HepG2 (cell line): ENCODE measurements around the gene NARF. TPM values are rescaled to one million over a fixed set of nuclear protein-coding genes. Genes with fewer than 3 reads are reported as not detected.
A peak's percentile ranks its signal among the peaks of the same experiment; 100 is the strongest.

Experiments used
- AHR ChIP-seq: IDR thresholded peaks from 2 replicates; pipeline ENCODE4 v1.6.1; 2018; ENCODE audit warnings: missing genetic modification reagents, missing compliant biosample characterization
- CENPX ChIP-seq: sonication (generic); formaldehyde crosslinking; IDR thresholded peaks from 2 replicates; pipeline ENCODE4 v1.9.0; 2021; ENCODE audit warnings: mild to moderate bottlenecking, missing genetic modification reagents, moderate library complexity
- ETV6 ChIP-seq: sonication (generic); formaldehyde crosslinking; conservative IDR thresholded peaks from 2 replicates; pipeline ENCODE4 v1.4.0; 2020; ENCODE audit warnings: missing genetic modification reagents
- FOXK2 ChIP-seq: fragments of 450-650 bp; IDR thresholded peaks from 2 replicates; pipeline ENCODE4 v1.6.1; 2016
- HNRNPH1 ChIP-seq: fragments of 200-400 bp; formaldehyde crosslinking; optimal IDR thresholded peaks from 2 replicates; pipeline ENCODE3; 2017; ENCODE audit warnings: mild to moderate bottlenecking, low read depth, low read length
- HOXA5 ChIP-seq: sonication (generic); formaldehyde crosslinking; IDR thresholded peaks from 2 replicates; pipeline ENCODE4 v1.4.0; 2020; ENCODE audit warnings: missing genetic modification reagents
- KDM3A ChIP-seq: IDR thresholded peaks from 2 replicates; pipeline ENCODE4 v1.6.1; 2018; ENCODE audit warnings: low read depth, missing compliant biosample characterization
- MIXL1 ChIP-seq: IDR thresholded peaks from 2 replicates; pipeline ENCODE4 v1.6.1; 2016
- MZF1 ChIP-seq: sonication (generic); formaldehyde crosslinking; IDR thresholded peaks from 2 replicates; pipeline ENCODE4 v1.8.1; 2023; ENCODE audit warnings: mild to moderate bottlenecking, missing genetic modification reagents, borderline replicate concordance
- NR2F1 ChIP-seq, 2 experiments: fragments of 450-650 bp in 1 of 2; formaldehyde crosslinking in 1 of 2; IDR thresholded peaks; 2 replicates each; pipeline versions ENCODE4 v1.5.0 to v1.6.1; 2016 to 2020; ENCODE audit warnings: mild to moderate bottlenecking in 1 of 2, missing compliant biosample characterization in 1 of 2, missing genetic modification reagents in 1 of 2, moderate library complexity in 1 of 2
- ONECUT2 ChIP-seq: sonication (generic); formaldehyde crosslinking; IDR thresholded peaks from 2 replicates; pipeline ENCODE4 v1.4.0; 2020; ENCODE audit warnings: missing genetic modification reagents
- RARA ChIP-seq: IDR thresholded peaks from 2 replicates; pipeline ENCODE4 v1.6.1; 2016; ENCODE audit warnings: missing genetic modification reagents, missing compliant biosample characterization
- RORA ChIP-seq: sonication (generic); formaldehyde crosslinking; IDR thresholded peaks from 2 replicates; pipeline ENCODE4 v1.5.0; 2020; ENCODE audit warnings: mild to moderate bottlenecking, missing genetic modification reagents, moderate library complexity
- ZNF274 ChIP-seq: sonication (generic); formaldehyde crosslinking; IDR thresholded peaks from 2 replicates; pipeline ENCODE4 v1.5.1; 2020; ENCODE audit warnings: mild to moderate bottlenecking, missing genetic modification reagents
- ZNF275 ChIP-seq: sonication (generic); formaldehyde crosslinking; IDR thresholded peaks from 2 replicates; pipeline ENCODE4 v1.8.0; 2022; ENCODE audit warnings: missing genetic modification reagents, mild to moderate bottlenecking, inconsistent platforms, borderline replicate concordance
- ZNF605 ChIP-seq: sonication (generic); formaldehyde crosslinking; IDR thresholded peaks from 2 replicates; pipeline ENCODE4 v1.8.0; 2022; ENCODE audit warnings: mild to moderate bottlenecking, missing genetic modification reagents
- ZNF709 ChIP-seq: sonication (generic); formaldehyde crosslinking; IDR thresholded peaks from 2 replicates; pipeline ENCODE4 v1.5.0; 2020; ENCODE audit warnings: mild to moderate bottlenecking, missing genetic modification reagents
- ZNF713 ChIP-seq: sonication (generic); formaldehyde crosslinking; IDR thresholded peaks from 2 replicates; pipeline ENCODE4 v1.4.0; 2020; ENCODE audit warnings: mild to moderate bottlenecking, missing genetic modification reagents
- polyA plus RNA-seq, 8 experiments: library from polyadenylated mRNA; depleted of rRNA in 3 of 8; stranded (reverse) in 7 of 8; unstranded in 1 of 8; fragments of >200 nt; fragmentation: Illumina TruSeq in 4 of 8; extraction: Trizol in 4 of 8; gene quantifications; 2 replicates each; pipeline versions ENCODE4 v1.2.1 to v1.2.3, GENCODE V29; 2011 to 2016; ENCODE audit warnings: low read depth in 4 of 8, missing spikeins in 1 of 8, mixed read lengths in 1 of 8; ENCODE audit not compliant: insufficient read depth in 1 of 8
- total RNA-seq, 5 experiments: library from RNA; depleted of rRNA; stranded (reverse); fragments of >200 nt; fragmentation: Illumina TruSeq; extraction: Trizol; gene quantifications; 2 replicates each; pipeline ENCODE4 v1.2.3, GENCODE V29; 2016; ENCODE audit warnings: low read depth in 1 of 5
- TF ChIP-seq, protein P1 (sequence below), 2 experiments: IDR thresholded peaks; 2 replicates each; pipeline ENCODE4 v1.6.1; 2011 to 2012; ENCODE audit warnings: low read length in 2 of 2, borderline replicate concordance in 1 of 2, low read depth in 1 of 2, mild to moderate bottlenecking in 1 of 2, moderate library complexity in 1 of 2
- TF ChIP-seq, protein P2 (sequence below): sonication (generic); formaldehyde crosslinking; IDR thresholded peaks from 2 replicates; pipeline ENCODE4 v1.4.0; 2020; ENCODE audit warnings: missing genetic modification reagents
- TF ChIP-seq, protein P3 (sequence below): fragments of 450-650 bp; IDR thresholded peaks from 2 replicates; pipeline ENCODE4 v1.6.1; 2017

The NARF gene
- total and polyA plus RNA-seq, 2 of the 13 experiments (the other 11 are each of a cell fraction or from before 2014, with no cell fraction given) = 61.1 to 144 TPM

- TF ChIP-seq, protein P1, sequence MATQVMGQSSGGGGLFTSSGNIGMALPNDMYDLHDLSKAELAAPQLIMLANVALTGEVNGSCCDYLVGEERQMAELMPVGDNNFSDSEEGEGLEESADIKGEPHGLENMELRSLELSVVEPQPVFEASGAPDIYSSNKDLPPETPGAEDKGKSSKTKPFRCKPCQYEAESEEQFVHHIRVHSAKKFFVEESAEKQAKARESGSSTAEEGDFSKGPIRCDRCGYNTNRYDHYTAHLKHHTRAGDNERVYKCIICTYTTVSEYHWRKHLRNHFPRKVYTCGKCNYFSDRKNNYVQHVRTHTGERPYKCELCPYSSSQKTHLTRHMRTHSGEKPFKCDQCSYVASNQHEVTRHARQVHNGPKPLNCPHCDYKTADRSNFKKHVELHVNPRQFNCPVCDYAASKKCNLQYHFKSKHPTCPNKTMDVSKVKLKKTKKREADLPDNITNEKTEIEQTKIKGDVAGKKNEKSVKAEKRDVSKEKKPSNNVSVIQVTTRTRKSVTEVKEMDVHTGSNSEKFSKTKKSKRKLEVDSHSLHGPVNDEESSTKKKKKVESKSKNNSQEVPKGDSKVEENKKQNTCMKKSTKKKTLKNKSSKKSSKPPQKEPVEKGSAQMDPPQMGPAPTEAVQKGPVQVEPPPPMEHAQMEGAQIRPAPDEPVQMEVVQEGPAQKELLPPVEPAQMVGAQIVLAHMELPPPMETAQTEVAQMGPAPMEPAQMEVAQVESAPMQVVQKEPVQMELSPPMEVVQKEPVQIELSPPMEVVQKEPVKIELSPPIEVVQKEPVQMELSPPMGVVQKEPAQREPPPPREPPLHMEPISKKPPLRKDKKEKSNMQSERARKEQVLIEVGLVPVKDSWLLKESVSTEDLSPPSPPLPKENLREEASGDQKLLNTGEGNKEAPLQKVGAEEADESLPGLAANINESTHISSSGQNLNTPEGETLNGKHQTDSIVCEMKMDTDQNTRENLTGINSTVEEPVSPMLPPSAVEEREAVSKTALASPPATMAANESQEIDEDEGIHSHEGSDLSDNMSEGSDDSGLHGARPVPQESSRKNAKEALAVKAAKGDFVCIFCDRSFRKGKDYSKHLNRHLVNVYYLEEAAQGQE (IDR thresholded peaks at IDR 0.05; ENCODE audit: borderline replicate concordance in 1 of 2, low read depth in 1 of 2, low read length in 2 of 2) = no peak
- TF ChIP-seq CENPX (no peak), FOXK2 (no peak), HNRNPH1 (no peak), RORA (CRISPR knock-in tag) (no peak), ZNF709 (peak; percentile 91), AHR (CRISPR knock-in tag) (peak; percentile 42; the same call in 1 of the 2 replicates), ETV6 (CRISPR knock-in tag) (peak; percentile 98), RARA (CRISPR knock-in tag) (no peak), MZF1 (CRISPR knock-in tag) (no peak), ZNF713 (CRISPR knock-in tag) (no peak), KDM3A (no peak), ZNF605 (CRISPR knock-in tag) (peak; percentile 54; the same call in 1 of the 2 replicates), HOXA5 (CRISPR knock-in tag) (peak; percentile 82; the same call in 1 of the 2 replicates), MIXL1 (no peak), ONECUT2 (CRISPR knock-in tag) (no peak), ZNF275 (CRISPR knock-in tag) (peak; percentile 49; the same call in 1 of the 2 replicates), ZNF274 (CRISPR knock-in tag) (0 out of 2 replicates have a peak, but pooled peaks have one; percentile 69), NR2F1 (CRISPR knock-in tag; IDR thresholded peaks at IDR 0.05) (no peak)
- TF ChIP-seq, protein P2, sequence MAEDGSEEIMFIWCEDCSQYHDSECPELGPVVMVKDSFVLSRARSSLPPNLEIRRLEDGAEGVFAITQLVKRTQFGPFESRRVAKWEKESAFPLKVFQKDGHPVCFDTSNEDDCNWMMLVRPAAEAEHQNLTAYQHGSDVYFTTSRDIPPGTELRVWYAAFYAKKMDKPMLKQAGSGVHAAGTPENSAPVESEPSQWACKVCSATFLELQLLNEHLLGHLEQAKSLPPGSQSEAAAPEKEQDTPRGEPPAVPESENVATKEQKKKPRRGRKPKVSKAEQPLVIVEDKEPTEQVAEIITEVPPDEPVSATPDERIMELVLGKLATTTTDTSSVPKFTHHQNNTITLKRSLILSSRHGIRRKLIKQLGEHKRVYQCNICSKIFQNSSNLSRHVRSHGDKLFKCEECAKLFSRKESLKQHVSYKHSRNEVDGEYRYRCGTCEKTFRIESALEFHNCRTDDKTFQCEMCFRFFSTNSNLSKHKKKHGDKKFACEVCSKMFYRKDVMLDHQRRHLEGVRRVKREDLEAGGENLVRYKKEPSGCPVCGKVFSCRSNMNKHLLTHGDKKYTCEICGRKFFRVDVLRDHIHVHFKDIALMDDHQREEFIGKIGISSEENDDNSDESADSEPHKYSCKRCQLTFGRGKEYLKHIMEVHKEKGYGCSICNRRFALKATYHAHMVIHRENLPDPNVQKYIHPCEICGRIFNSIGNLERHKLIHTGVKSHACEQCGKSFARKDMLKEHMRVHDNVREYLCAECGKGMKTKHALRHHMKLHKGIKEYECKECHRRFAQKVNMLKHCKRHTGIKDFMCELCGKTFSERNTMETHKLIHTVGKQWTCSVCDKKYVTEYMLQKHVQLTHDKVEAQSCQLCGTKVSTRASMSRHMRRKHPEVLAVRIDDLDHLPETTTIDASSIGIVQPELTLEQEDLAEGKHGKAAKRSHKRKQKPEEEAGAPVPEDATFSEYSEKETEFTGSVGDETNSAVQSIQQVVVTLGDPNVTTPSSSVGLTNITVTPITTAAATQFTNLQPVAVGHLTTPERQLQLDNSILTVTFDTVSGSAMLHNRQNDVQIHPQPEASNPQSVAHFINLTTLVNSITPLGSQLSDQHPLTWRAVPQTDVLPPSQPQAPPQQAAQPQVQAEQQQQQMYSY (CRISPR knock-in tag) = no peak
- TF ChIP-seq, protein P3, sequence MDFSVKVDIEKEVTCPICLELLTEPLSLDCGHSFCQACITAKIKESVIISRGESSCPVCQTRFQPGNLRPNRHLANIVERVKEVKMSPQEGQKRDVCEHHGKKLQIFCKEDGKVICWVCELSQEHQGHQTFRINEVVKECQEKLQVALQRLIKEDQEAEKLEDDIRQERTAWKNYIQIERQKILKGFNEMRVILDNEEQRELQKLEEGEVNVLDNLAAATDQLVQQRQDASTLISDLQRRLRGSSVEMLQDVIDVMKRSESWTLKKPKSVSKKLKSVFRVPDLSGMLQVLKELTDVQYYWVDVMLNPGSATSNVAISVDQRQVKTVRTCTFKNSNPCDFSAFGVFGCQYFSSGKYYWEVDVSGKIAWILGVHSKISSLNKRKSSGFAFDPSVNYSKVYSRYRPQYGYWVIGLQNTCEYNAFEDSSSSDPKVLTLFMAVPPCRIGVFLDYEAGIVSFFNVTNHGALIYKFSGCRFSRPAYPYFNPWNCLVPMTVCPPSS = no peak
Measured at GRCh38 chr17:82450357-82451106, 8.0 kb upstream of the NARF start, which contains the start of gene CYBC1 (continued).
